ENCODE results near the gene IFNG-AS1. TPM values are rescaled to one million over a fixed set of nuclear protein-coding genes. Genes with fewer than 3 reads are reported as not detected.

The IFNG-AS1 gene
- total RNA-seq, 1 experiment from 2014 or later = not detected

- no peak for DNase-seq (ENCODE audit: low read depth)
Observed at GRCh38 chr12:67993143-67993542, 3.9 kb downstream of the IFNG-AS1 start.

- DNase-seq (ENCODE audit: low read depth) = no peak
Observed at GRCh38 chr12:67994046-67994445, 4.8 kb downstream of the IFNG-AS1 start.

GRCh38 chr12:67996347-67996746, 7.1 kb downstream of the IFNG-AS1 start:
- DNase-seq (ENCODE audit: low read depth) = no peak

GRCh38 chr12:67998379-67998778, 9.1 kb downstream of the IFNG-AS1 start:
- DNase-seq (ENCODE audit: low read depth) = no peak

GRCh38 chr12:67999244-67999643, 10.0 kb downstream of the IFNG-AS1 start:
- no peak for DNase-seq (ENCODE audit: low read depth)

GRCh38 chr12:68001486-68002466, 12.5 kb downstream of the IFNG-AS1 start:
- DNase-seq (ENCODE audit: low read depth) = peak; percentile 25

- no peak for DNase-seq (ENCODE audit: low read depth)
Observed at GRCh38 chr12:68003777-68004176, 14.5 kb downstream of the IFNG-AS1 start.

- no peak for DNase-seq (ENCODE audit: low read depth)
Observed at GRCh38 chr12:68007033-68007432, 17.8 kb downstream of the IFNG-AS1 start.

- DNase-seq (ENCODE audit: low read depth) = no peak
Observed at GRCh38 chr12:68007466-68007865, 18.2 kb downstream of the IFNG-AS1 start.

- no peak for DNase-seq (ENCODE audit: low read depth)
Observed at GRCh38 chr12:68011206-68011881, 22.1 kb downstream of the IFNG-AS1 start.

- DNase-seq (ENCODE audit: low read depth) = no peak
Observed at GRCh38 chr12:68011882-68012207, 22.6 kb downstream of the IFNG-AS1 start.

- DNase-seq (ENCODE audit: low read depth) = no peak
Observed at GRCh38 chr12:68012712-68013111, 23.5 kb downstream of the IFNG-AS1 start.

GRCh38 chr12:68013181-68013580, 23.9 kb downstream of the IFNG-AS1 start:
- DNase-seq (ENCODE audit: low read depth) = no peak

- no peak for DNase-seq (ENCODE audit: low read depth)
Observed at GRCh38 chr12:68016136-68016535, 26.9 kb downstream of the IFNG-AS1 start.

GRCh38 chr12:68018315-68018714, 29.1 kb downstream of the IFNG-AS1 start:
- no peak for DNase-seq (ENCODE audit: low read depth)

GRCh38 chr12:68020049-68020448, 30.8 kb downstream of the IFNG-AS1 start:
- DNase-seq (ENCODE audit: low read depth) = no peak

GRCh38 chr12:68020699-68021098, 31.5 kb downstream of the IFNG-AS1 start:
- DNase-seq (ENCODE audit: low read depth) = no peak

GRCh38 chr12:68028647-68029046, 39.4 kb downstream of the IFNG-AS1 start:
- no peak for DNase-seq (ENCODE audit: low read depth)

GRCh38 chr12:68030248-68030647, 41.0 kb downstream of the IFNG-AS1 start:
- no peak for DNase-seq (ENCODE audit: low read depth)

GRCh38 chr12:68031174-68031573, 41.9 kb downstream of the IFNG-AS1 start:
- DNase-seq (ENCODE audit: low read depth) = no peak

GRCh38 chr12:68031881-68032739, 42.9 kb downstream of the IFNG-AS1 start:
- no peak for DNase-seq (ENCODE audit: low read depth)

- no peak for DNase-seq (ENCODE audit: low read depth)
Observed at GRCh38 chr12:68034567-68034966, 45.3 kb downstream of the IFNG-AS1 start.

Data from HT1080 (cell line).